PC-3 (cell line): ENCODE measurements around the gene ZNF502. TPM values are rescaled to one million over a fixed set of nuclear protein-coding genes. Genes with fewer than 3 reads are reported as not detected.

Source experiments
- ATAC-seq: fragments of 200-7000 bp; cut with Tn5 transposase; 2 replicates; pipeline ENCODE4 v1.9.1; 2020; ENCODE audit warnings: mild to moderate bottlenecking, moderate library complexity
- BruUV-seq: library from RNA; stranded (reverse); fragments of 400-500 nt; replicated peaks from 2 replicates; lab custom pipeline; 2021; lab: Mats Ljungman, UMichigan
- CTCF ChIA-PET: fragments of 300-600 bp; sonication (Branson Sonifier 250); formaldehyde crosslinking; loops from one replicate; lab custom pipeline; 2022; ENCODE audit warnings: antibody characterized with exemption; lab: Charles Lee
- POLR2A ChIA-PET: fragments of 300-600 bp; sonication (Branson Sonifier 250); formaldehyde crosslinking; loops from one replicate; lab custom pipeline; 2022; ENCODE audit warnings: antibody characterized with exemption; ENCODE audit not compliant: unreplicated experiment; lab: Charles Lee
- DNase-seq: peaks from one replicate; pipeline ENCODE4 v3.0.0-alpha.2; 2015
- H2AFZ ChIP-seq: fragments of 300-600 bp; sonication (generic); 2 replicates; pipeline ENCODE4 v1.6.0; 2016; ENCODE audit warnings: antibody characterized with exemption, low read length
- H3F3A ChIP-seq: fragments of 300-600 bp; sonication (generic); one replicate; pipeline ENCODE4 v1.6.0; 2017; ENCODE audit warnings: antibody characterized with exemption, low read length, control low read depth, mild to moderate bottlenecking; ENCODE audit not compliant: unreplicated experiment
- H3K27ac ChIP-seq: fragments of 300-600 bp; sonication (generic); 2 replicates; pipeline ENCODE4 v1.5.1; 2016; ENCODE audit warnings: mild to moderate bottlenecking, low read length
- H3K27me3 ChIP-seq: fragments of 300-600 bp; sonication (generic); 2 replicates; pipeline ENCODE4 v1.6.1; 2016; ENCODE audit warnings: low read length, mixed read lengths
- H3K36me3 ChIP-seq: fragments of 300-600 bp; sonication (generic); 2 replicates; pipeline ENCODE4 v1.6.1; 2016; ENCODE audit warnings: low read depth, mixed run types, low read length, mixed read lengths
- H3K4me1 ChIP-seq: fragments of 300-600 bp; sonication (generic); 2 replicates; pipeline ENCODE4 v1.5.1; 2016; ENCODE audit warnings: low read length; ENCODE audit not compliant: insufficient read depth
- H3K4me2 ChIP-seq: fragments of 300-600 bp; sonication (generic); 2 replicates; pipeline ENCODE4 v1.6.0; 2016; ENCODE audit warnings: low read length
- H3K4me3 ChIP-seq: fragments of 300-600 bp; sonication (generic); 2 replicates; pipeline ENCODE4 v1.5.1; 2016; ENCODE audit warnings: mild to moderate bottlenecking, low read length, mixed read lengths
- H3K79me2 ChIP-seq: fragments of 300-600 bp; sonication (generic); 2 replicates; pipeline ENCODE4 v1.6.1; 2017; ENCODE audit warnings: low read length, mixed read lengths
- H3K9ac ChIP-seq: fragments of 300-600 bp; sonication (generic); 2 replicates; pipeline ENCODE4 v1.6.0; 2016; ENCODE audit warnings: mild to moderate bottlenecking, low read length
- H3K9me2 ChIP-seq: fragments of 300-600 bp; sonication (generic); replicated peaks from 2 replicates; pipeline ENCODE4 v1.6.1; 2016; ENCODE audit warnings: mixed run types, low read length, mixed read lengths
- H3K9me3 ChIP-seq: fragments of 300-600 bp; sonication (generic); 2 replicates; pipeline ENCODE4 v1.6.1; 2016; ENCODE audit warnings: low read length, mixed read lengths
- H4K20me1 ChIP-seq: fragments of 300-600 bp; sonication (generic); 2 replicates; pipeline ENCODE4 v1.6.1; 2016; ENCODE audit warnings: low read length, mixed read lengths
- CTCF ChIP-seq: fragments of 300-600 bp; sonication (generic); conservative IDR thresholded peaks from 2 replicates; pipeline ENCODE4 v1.5.1; 2017; ENCODE audit warnings: antibody characterized with exemption, low read depth, mild to moderate bottlenecking, low read length
- EZH2 ChIP-seq: fragments of 300-600 bp; sonication (generic); IDR thresholded peaks from one replicate; pipeline ENCODE4 v1.6.1; 2017; ENCODE audit warnings: antibody characterized with exemption, mild to moderate bottlenecking, low read length; ENCODE audit not compliant: unreplicated experiment
- EZH2phosphoT487 ChIP-seq: fragments of 300-600 bp; sonication (generic); IDR thresholded peaks from 2 replicates; pipeline ENCODE4 v1.6.1; 2018; ENCODE audit warnings: mild to moderate bottlenecking, antibody characterized with exemption, low read length, borderline replicate concordance
- intact Hi-C: fragments of 100-400 bp; cut with micrococcal nuclease; formaldehyde crosslinking; loops from 2 replicates; pipeline ENCODE4 v1.9.0; 2023
- total RNA-seq: library from RNA; depleted of rRNA; stranded (reverse); fragments of >200 nt; gene quantifications from 2 replicates; pipeline ENCODE4 v1.2.3, GENCODE V29; 2014

The ZNF502 gene
- total RNA-seq, 1 experiment from 2014 or later = not detected

- no peak overlapping the region for H3K9ac ChIP-seq
- ATAC-seq (no peak), DNase-seq (no peak)
- H3K79me2 ChIP-seq = no peaks in the 10 kb centered on the region
- H3K27ac ChIP-seq = no peak overlapping the region
- H3K9me3 ChIP-seq = peaks cover 79% of the 10 kb centered on the region
- intact Hi-C loops = no loop called here
- H3K9me2 ChIP-seq = no peaks in the 10 kb centered on the region
- H3F3A ChIP-seq = no peaks in the 10 kb centered on the region
- H3K4me3 ChIP-seq = no peak overlapping the region
- no peak for TF ChIP-seq EZH2phosphoT487
- no peak for TF ChIP-seq EZH2
- TF ChIP-seq CTCF = no peak
- H2AFZ ChIP-seq = no peak overlapping the region
- H3K4me2 ChIP-seq = no peak overlapping the region
- ChIA-PET POLR2A (no interaction called here), CTCF (no interaction called here)
- H3K27me3 ChIP-seq = no peaks in the 10 kb centered on the region
- no peaks in the 10 kb centered on the region for H3K4me1 ChIP-seq
- no TSS peak for BruUV-seq
- H3K36me3 ChIP-seq = peaks cover 6% of the 10 kb centered on the region; the same call in 1 of the 2 replicates
- no peaks in the 10 kb centered on the region for H4K20me1 ChIP-seq
Observed at GRCh38 chr3:44721231-44722102, 9.0 kb downstream of the ZNF502 start.

- ChIA-PET POLR2A (no interaction called here), CTCF (no interaction called here)
- Histone ChIP-seq H3K27ac (no peak overlapping the region), H3K9me3 (peaks cover 74% of the 10 kb centered on the region), H3K36me3 (peaks cover 2% of the 10 kb centered on the region; the same call in 1 of the 2 replicates), H3K4me3 (no peak overlapping the region), H3K79me2 (no peaks in the 10 kb centered on the region), H3K9ac (no peak overlapping the region), H4K20me1 (no peaks in the 10 kb centered on the region), H3K27me3 (no peaks in the 10 kb centered on the region), H2AFZ (no peak overlapping the region), H3K9me2 (no peaks in the 10 kb centered on the region), H3F3A (no peaks in the 10 kb centered on the region), H3K4me2 (no peak overlapping the region), H3K4me1 (no peaks in the 10 kb centered on the region)
- no peak for ATAC-seq
- DNase-seq = no peak
- TF ChIP-seq EZH2 (no peak), CTCF (no peak), EZH2phosphoT487 (no peak)
- intact Hi-C loops = no loop called here
- no TSS peak for BruUV-seq
Observed at GRCh38 chr3:44722103-44722401, 9.6 kb downstream of the ZNF502 start.

- no peak for TF ChIP-seq EZH2phosphoT487
- TF ChIP-seq CTCF = no peak
- TF ChIP-seq EZH2 = no peak
- Histone ChIP-seq H3K79me2 (no peaks in the 10 kb centered on the region), H3F3A (no peaks in the 10 kb centered on the region), H3K27me3 (no peaks in the 10 kb centered on the region), H3K27ac (no peak within 1 kb of the TSS), H3K4me3 (no peak within 1 kb of the TSS), H4K20me1 (no peaks in the 10 kb centered on the region), H3K9me3 (peaks cover 60% of the 10 kb centered on the region), H3K4me2 (no peak within 1 kb of the TSS), H2AFZ (no peak within 1 kb of the TSS), H3K4me1 (no peaks in the 10 kb centered on the region), H3K9ac (no peak within 1 kb of the TSS), H3K36me3 (0 out of 2 replicates have a peak, but pooled peaks cover 3% of the 10 kb centered on the region), H3K9me2 (no peaks in the 10 kb centered on the region)
- no TSS peak for BruUV-seq
- DNase-seq (no peak), ATAC-seq (no peak)
- intact Hi-C loops = no loop called here
- ChIA-PET POLR2A (no interaction called here), CTCF (no interaction called here)
Observed at GRCh38 chr3:44729384-44729910, 17.0 kb downstream of the ZNF502 start, which contains the start of gene ZNF501. ZNF501 (plus strand) TSS chr3:44729635; CDS start chr3:44734422, 4,787 bp downstream.
